Breast epithelium (tissue), 3 donors: ENCODE data around the gene THRSP.

ENCODE experiments used
- CTCF ChIP-seq, 3 donors: fragments of 450-650 bp; IDR thresholded peaks; one replicate each; pipeline ENCODE4 v1.5.1; 2016 to 2017; ENCODE audit warnings: antibody characterized with exemption in 3 of 3, mild to moderate bottlenecking in 3 of 3, moderate library complexity in 3 of 3
- POLR2A ChIP-seq: fragments of 450-650 bp; IDR thresholded peaks from one replicate; pipeline ENCODE4 v1.6.1; 2016; ENCODE audit warnings: antibody characterized with exemption, mild to moderate bottlenecking, moderate library complexity

GRCh38 chr11:78048561-78048960, 15.1 kb upstream of the THRSP start:
- no peak for TF ChIP-seq CTCF (IDR thresholded peaks at IDR 0.05)
- no peak for TF ChIP-seq POLR2A
